ENCODE measurements around the gene GREB1. TPM values are rescaled to one million over a fixed set of nuclear protein-coding genes. Genes with fewer than 3 reads are reported as not detected.

Gene GREB1
- total and polyA plus RNA-seq, 9 donors = 104 to 723 (median 232) TPM

DNA sequence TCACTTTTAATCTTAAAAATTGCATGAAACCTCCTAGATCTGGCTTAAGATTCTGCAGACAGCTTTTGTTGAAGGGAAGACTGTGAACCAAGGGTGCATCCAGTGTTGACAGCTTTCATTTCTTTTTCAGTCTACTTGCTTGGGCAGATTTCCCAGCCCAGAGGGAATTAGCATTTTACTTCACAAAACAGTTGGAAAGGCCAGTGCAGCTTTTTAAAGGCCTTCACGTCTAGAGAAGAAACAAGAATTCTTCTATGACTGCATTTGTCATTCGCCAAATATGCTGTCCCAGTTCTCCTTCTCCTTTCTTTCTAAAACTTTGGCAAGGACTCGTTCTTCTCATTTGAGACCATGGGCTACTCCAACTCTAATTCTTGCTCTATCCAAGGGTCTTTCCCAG, 118.7 kb downstream of the GREB1 start:
- H3K9me3 ChIP-seq = no peaks in the 10 kb centered on the region
- H3K4me1 ChIP-seq (ENCODE audit: insufficient read depth) = peaks cover 6% of the 10 kb centered on the region
- no peak for TF ChIP-seq POLR2A (IDR thresholded peaks at IDR 0.05)
- TF ChIP-seq EP300 (IDR thresholded peaks at IDR 0.05) = no peak
- TF ChIP-seq, protein P1, sequence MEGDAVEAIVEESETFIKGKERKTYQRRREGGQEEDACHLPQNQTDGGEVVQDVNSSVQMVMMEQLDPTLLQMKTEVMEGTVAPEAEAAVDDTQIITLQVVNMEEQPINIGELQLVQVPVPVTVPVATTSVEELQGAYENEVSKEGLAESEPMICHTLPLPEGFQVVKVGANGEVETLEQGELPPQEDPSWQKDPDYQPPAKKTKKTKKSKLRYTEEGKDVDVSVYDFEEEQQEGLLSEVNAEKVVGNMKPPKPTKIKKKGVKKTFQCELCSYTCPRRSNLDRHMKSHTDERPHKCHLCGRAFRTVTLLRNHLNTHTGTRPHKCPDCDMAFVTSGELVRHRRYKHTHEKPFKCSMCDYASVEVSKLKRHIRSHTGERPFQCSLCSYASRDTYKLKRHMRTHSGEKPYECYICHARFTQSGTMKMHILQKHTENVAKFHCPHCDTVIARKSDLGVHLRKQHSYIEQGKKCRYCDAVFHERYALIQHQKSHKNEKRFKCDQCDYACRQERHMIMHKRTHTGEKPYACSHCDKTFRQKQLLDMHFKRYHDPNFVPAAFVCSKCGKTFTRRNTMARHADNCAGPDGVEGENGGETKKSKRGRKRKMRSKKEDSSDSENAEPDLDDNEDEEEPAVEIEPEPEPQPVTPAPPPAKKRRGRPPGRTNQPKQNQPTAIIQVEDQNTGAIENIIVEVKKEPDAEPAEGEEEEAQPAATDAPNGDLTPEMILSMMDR (IDR thresholded peaks at IDR 0.05) = no peak
- peak overlapping the region in 1 of 2 donors; percentile 20 for H3K27ac ChIP-seq
- WGBS, 3 donors = 17 to 22% (median 17%) methylated on average over 3 of the region's 3 CpGs
- no peak for DNase-seq
- H3K36me3 ChIP-seq = no peaks in the 10 kb centered on the region
- H3K4me3 ChIP-seq = no peak overlapping the region
- H3K27me3 ChIP-seq = no peaks in the 10 kb centered on the region
- intact Hi-C loops (cut with DNase I) = no loop called here

DNA sequence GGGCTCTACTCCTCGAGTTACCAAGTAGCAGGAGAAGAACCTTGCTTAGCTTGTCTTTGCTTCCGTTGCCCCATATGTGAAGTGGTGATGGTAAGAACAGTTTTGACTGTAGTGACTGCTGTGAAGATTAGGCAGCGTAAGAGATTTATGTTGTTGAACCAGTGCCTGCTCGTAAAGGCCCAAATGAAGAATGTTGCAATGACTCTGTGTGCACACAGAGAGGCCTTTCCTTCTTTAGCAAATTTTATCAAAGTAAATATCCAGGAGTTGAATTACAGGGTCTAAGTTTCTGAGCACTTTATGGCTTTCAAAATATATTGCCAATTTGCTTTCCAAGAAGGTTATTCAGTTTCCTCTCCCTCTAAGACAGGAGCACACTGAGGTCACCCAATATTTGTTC, 121.7 kb downstream of the GREB1 start:
- intact Hi-C loops (cut with DNase I) = no loop called here
- Histone ChIP-seq H3K4me3 (no peak overlapping the region), H3K27ac (no peak overlapping the region), H3K27me3 (no peaks in the 10 kb centered on the region), H3K36me3 (no peaks in the 10 kb centered on the region), H3K4me1 (ENCODE audit: insufficient read depth) (peaks cover 6% of the 10 kb centered on the region), H3K9me3 (no peaks in the 10 kb centered on the region)
- no peak for DNase-seq
- WGBS, 3 donors = 73 to 83% (median 79%) methylated on average over 4 of the region's 4 CpGs
- TF ChIP-seq, protein P1 (IDR thresholded peaks at IDR 0.05) = no peak
- TF ChIP-seq POLR2A (IDR thresholded peaks at IDR 0.05) (no peak), EP300 (IDR thresholded peaks at IDR 0.05) (no peak)

DNA sequence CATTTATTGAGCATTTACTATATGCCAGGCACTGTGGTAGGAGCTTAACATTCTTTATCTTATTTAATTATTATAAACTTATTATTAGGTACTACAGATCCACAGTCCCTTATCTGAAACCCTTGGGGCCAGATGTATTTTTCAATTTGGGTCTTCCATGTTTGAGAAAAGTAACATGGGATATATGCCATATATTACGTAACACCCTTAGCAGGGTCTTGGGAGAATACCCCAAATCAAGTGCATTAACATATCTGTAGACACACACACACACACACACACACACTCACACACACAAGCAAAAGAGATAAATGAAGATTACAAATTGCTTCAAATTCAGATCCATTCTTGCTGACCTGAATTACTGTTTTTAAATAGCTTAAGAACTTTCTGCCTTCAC, 122.4 kb downstream of the GREB1 start:
- DNase-seq = no peak
- Histone ChIP-seq H3K4me1 (ENCODE audit: insufficient read depth) (peaks cover 6% of the 10 kb centered on the region), H3K9me3 (no peaks in the 10 kb centered on the region), H3K27ac (no peak overlapping the region), H3K36me3 (no peaks in the 10 kb centered on the region), H3K27me3 (no peaks in the 10 kb centered on the region), H3K4me3 (no peak overlapping the region)
- intact Hi-C loops (cut with DNase I) = no loop called here
- TF ChIP-seq EP300 (IDR thresholded peaks at IDR 0.05) (no peak), POLR2A (IDR thresholded peaks at IDR 0.05) (no peak)
- TF ChIP-seq, protein P1 (IDR thresholded peaks at IDR 0.05) = no peak
- WGBS, 3 donors = 88 to 97% (median 92%) methylated on average over 1 of the region's 1 CpG

DNA sequence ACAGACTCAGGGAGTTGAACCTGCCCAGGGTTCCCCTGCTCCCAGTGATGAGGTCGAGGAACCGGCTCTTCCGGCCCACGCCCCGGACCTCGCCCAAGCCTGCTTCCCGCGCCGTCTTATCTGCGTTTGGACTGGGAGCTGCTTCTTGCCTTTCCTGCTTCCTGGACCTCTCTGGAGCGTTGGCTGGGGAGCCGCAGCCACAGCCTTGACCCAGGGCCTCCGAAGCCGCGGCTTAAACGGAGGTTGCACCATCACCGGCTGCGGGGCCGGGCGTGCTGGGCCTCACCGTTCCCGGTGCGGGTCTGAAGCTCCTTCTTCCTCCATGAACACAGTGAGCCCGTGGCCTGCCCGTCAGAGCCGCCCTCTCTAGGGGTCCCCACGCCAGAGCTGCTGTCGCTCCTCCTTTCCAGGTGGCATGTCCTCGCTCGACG, 122.8 kb downstream of the GREB1 start:
- H3K27me3 ChIP-seq = no peaks in the 10 kb centered on the region
- no peak overlapping the region for H3K4me3 ChIP-seq
- H3K27ac ChIP-seq = no peak overlapping the region
- no peaks in the 10 kb centered on the region for H3K36me3 ChIP-seq
- H3K4me1 ChIP-seq (ENCODE audit: insufficient read depth) = peaks cover 6% of the 10 kb centered on the region
- no peak for TF ChIP-seq EP300 (IDR thresholded peaks at IDR 0.05)
- TF ChIP-seq POLR2A (IDR thresholded peaks at IDR 0.05) = no peak
- TF ChIP-seq, protein P1 (IDR thresholded peaks at IDR 0.05) = no peak
- WGBS, 3 donors = 51 to 80% (median 61%) methylated on average over 31 of the region's 31 CpGs
- peak in 2 of 5 donors; percentile 53 to 71 for DNase-seq
- intact Hi-C loops (cut with DNase I) = no loop called here
- no peaks in the 10 kb centered on the region for H3K9me3 ChIP-seq

All from ovary (tissue), 9 donors.